Stimulated activated CD4-positive, alpha-beta T cell treated with anti-CD3 and anti-CD28 coated beads, Interleukin-2, amount 100 ng/mL, for 48 hours (primary cell): ENCODE results near the gene TNNT2.

Experiments used
- DNase-seq, 2 donors: peaks; one replicate each; pipeline ENCODE4 v3.0.0-alpha.2; 2020

TNNT2 gene

GRCh38 chr1:201377611-201378092, at the start of gene TNNT2:
TSS of gene TNNT2 (minus strand) at chr1:201377680. CDS start at chr1:201373254, 4,426 bp downstream.
- no peak for DNase-seq

GRCh38 chr1:201426479-201427310, 49.2 kb upstream of the TNNT2 start:
- no peak for DNase-seq

DNA sequence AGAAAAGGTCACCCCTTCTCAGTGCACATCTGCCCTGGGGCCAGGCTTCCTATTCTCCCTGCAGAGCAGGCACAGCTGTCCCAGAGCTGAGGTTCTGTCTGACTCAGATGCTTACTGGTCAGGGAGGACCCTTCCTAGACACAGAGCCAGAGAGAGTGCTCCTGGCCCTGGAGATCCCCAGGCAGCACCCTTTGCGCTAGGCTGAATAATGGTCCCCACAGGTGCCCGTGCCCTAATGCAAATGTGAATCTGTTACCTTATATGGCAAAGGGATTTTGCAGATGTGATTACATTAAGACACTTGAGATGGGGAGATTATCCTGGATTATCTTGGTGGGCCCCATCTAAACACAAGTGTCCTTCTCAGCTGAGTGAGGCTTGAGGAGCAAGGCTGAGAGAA, 46.7 kb upstream of the TNNT2 start:
- DNase-seq: no peak

- DNase-seq: no peak
Measured at GRCh38 chr1:201423655-201424054, 46.2 kb upstream of the TNNT2 start.

GRCh38 chr1:201422436-201423030, 45.1 kb upstream of the TNNT2 start:
- no peak for DNase-seq

DNA sequence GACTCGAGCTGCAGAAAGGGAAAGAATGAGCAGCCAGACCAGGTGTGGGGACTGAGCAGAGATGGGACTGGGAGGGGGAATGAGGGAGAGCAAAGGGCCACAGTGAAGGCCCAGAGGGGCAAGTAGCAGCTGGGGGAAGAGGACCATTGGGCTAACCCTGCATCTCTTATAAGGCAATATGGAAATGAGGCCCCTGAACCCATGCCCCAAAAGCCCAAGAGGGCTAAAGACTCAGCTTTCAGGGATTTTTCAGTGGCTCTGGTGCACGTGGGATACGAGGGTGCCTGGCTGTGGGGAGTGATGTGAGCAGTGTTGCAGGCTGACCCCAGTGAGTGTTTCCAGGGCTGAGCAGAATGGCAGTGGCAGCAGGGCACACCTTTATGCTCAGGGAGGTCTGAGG, 44.5 kb upstream of the TNNT2 start:
- DNase-seq: no peak

- DNase-seq: no peak
Measured at GRCh38 chr1:201421041-201421440, 43.6 kb upstream of the TNNT2 start.

- DNase-seq: no peak
Measured at GRCh38 chr1:201420608-201421002, 43.1 kb upstream of the TNNT2 start.

GRCh38 chr1:201419746-201420607, 42.5 kb upstream of the TNNT2 start:
- no peak for DNase-seq

DNA sequence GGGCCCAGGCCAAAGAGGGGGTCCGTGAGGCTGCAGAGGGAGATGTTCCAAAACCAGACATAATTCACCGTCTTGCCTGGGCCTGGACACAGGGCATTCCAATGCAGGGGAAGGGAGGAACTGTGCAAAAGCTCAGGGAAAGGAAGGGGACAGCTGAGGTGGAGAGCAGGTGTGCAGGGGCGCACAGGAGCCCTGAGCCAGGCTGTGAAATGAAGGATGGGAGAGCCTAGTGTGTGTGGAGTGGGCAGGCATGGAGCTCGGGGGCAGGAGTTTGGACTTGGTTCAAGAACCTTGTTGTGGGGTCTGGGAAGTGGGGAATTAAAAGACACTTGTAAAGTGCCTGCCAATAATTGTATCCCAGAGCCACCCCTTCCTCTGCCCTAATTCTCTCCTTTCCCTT, 41.8 kb upstream of the TNNT2 start:
- DNase-seq: no peak

GRCh38 chr1:201418461-201418860, 41.0 kb upstream of the TNNT2 start:
- DNase-seq: no peak

- DNase-seq: no peak
Measured at GRCh38 chr1:201414051-201414738, 36.7 kb upstream of the TNNT2 start.

DNA sequence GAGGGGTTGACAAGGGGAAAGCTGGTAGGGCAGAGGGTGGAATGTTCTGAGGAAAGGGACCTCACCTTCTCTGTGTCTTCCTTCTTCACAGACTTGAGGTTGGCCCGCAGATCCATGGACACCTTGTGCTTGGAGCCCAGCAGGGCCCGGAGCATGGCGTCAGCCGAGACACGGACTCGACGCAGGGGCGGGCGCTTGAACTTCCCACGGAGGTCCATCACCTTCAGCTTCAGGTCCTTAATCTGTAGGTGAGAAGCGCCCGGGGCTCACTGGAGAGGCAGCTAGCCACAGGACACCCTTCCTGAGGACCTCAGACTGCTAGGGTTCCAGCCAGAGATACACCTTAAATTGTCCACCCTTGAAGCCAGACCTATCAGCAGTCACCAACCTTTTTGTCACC, 33.8 kb upstream of the TNNT2 start:
- DNase-seq: no peak

DNA sequence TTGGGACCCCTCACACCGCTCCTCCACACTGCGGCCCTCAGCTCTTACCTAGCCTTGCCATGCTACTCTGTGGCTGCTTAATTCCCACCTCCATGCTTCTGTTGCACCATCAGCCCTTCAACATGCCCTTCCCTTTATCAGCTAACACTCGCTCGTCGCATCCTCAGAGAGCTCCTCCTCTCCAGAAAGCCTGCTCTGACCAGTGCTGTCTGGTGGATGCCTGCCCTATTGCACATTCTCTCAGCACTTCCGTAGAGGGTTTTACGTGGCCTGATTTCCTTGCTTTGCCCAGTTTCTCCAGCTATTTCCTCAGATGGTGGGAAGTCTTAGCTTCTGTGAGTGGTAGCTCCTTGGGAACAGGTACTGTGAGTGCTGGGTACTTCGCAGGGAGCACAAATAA, 32.0 kb upstream of the TNNT2 start:
- DNase-seq: no peak

GRCh38 chr1:201408834-201409200, 31.3 kb upstream of the TNNT2 start:
- DNase-seq: no peak

- DNase-seq: peak; percentile 79 to 81
Measured at GRCh38 chr1:201408176-201408833, 30.8 kb upstream of the TNNT2 start.

- no peak for DNase-seq
Measured at GRCh38 chr1:201406831-201407406, 29.4 kb upstream of the TNNT2 start.

- no peak for DNase-seq
Measured at GRCh38 chr1:201405484-201405831, 28.0 kb upstream of the TNNT2 start.

DNA sequence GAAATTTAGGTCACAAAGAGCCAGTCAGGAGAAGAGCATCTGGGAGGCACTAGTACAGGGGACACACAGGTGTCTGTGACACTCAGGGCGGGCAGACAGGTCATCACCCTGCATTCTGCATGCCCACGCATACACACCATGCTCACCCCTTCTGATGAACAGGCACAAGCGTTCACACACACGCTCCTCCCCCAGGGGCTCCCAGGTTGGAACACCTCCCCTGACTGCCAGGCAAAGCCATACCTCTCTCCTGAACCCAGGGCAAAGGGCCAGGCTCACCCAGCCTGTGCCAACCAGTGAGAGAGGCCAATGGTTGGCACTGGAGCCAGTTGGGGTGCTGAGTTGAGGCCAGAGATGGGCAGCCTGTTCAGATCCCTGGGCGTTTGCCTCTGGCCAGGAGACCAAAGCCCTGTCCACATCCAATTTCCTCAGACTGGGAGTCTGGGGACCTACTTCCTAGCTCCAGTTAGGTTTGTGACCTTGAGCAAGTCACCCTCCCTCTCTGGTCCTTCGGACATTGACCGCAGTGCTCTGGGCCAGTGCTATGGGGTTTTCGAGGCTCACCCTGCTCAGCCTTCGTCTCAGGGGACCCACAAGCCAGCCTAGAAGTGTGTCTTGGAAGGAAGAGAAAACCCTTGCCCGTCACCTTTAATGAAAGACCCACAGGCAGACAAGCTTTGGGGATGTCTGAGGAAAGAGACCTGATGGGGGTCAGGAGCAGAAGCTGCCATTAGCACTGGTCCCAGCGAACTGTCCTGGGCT, 27.4 kb upstream of the TNNT2 start:
- DNase-seq: no peak

DNA sequence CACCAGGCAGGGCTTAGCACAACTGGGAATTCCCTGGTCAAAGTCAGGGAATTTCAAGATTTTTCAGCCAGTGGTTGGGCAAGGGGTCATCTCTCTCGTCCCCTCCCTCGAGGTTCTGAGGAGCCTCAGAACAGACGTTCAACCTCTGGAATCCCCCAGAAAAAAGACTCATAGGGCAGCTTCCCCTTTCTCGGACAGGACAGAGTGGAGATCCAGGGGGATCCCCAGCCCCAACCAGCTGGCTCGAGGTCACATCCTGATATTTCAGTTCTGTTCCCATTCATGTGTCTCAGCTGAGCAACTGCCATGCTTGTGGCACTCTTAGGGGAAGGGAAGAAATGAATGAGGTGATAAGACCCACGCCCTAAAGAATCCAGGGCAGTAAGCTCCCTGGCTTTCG, 26.6 kb upstream of the TNNT2 start:
- no peak for DNase-seq

GRCh38 chr1:201403359-201403758, 25.9 kb upstream of the TNNT2 start:
- DNase-seq: no peak
